Measurements from ENCODE around the gene LRRC1. TPM values are rescaled to one million over a fixed set of nuclear protein-coding genes. Genes with fewer than 3 reads are reported as not detected.

Gene LRRC1
- total RNA-seq, 2 donors from 2014 or later: 1.0 to 3.6 TPM

DNA sequence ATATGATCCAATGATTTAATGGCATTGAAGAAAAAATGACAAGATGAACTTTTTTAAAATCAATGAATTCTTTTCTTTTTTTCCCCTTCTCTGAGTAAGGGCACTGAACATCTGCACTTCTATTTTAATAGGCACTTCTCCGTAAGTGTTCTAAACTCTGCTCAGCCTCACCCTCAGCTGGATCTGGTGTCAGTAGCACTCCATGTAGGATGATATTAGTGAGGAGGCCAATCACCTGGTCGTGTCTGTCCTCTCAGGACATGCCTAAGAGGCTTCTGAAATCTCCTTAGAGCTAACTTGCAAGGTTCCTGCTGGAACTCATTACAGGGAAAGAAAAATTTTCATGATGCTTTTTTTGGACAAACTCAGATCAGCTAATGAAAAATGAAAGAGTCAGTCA lies 167.8 kb downstream of the LRRC1 start:
- ATAC-seq: no peak
- DNase-seq (ENCODE audit: low spot score in 2 of 2): no peak
- no peak overlapping the region for H3K27ac Mint-ChIP-seq

GRCh38 chr6:53967415-53967814 lies 172.6 kb downstream of the LRRC1 start:
- H3K9me3 Mint-ChIP-seq: no peaks in the 10 kb centered on the region
- ATAC-seq: no peak
- H3K36me3 Mint-ChIP-seq: no peaks in the 10 kb centered on the region
- no peak overlapping the region for H3K27ac Mint-ChIP-seq
- DNase-seq (ENCODE audit: low spot score in 2 of 2): no peak

More for the DNA sequence above, 167.8 kb downstream of the LRRC1 start:
- Mint-ChIP-seq H3K36me3 (no peaks in the 10 kb centered on the region), H3K9me3 (no peaks in the 10 kb centered on the region)

Other genes starting within 250 kb of the LRRC1 start
- 10 to 100 TPM; 13.5 to 14.5 TPM for gene GCLC, start 249.9 kb upstream of the LRRC1 start, total RNA-seq
- gene KLHL31, start 129.2 kb upstream of the LRRC1 start, total RNA-seq: under 1 TPM; 0.07 to 0.18 TPM

All from activated naive CD4-positive, alpha-beta T cell treated with anti-CD3 and anti-CD28 coated beads, Interleukin-2, amount 50 U/mL, for 72 hours (primary cell).